ENCODE data around the gene RNPEPL1.

RNPEPL1 gene

DNA sequence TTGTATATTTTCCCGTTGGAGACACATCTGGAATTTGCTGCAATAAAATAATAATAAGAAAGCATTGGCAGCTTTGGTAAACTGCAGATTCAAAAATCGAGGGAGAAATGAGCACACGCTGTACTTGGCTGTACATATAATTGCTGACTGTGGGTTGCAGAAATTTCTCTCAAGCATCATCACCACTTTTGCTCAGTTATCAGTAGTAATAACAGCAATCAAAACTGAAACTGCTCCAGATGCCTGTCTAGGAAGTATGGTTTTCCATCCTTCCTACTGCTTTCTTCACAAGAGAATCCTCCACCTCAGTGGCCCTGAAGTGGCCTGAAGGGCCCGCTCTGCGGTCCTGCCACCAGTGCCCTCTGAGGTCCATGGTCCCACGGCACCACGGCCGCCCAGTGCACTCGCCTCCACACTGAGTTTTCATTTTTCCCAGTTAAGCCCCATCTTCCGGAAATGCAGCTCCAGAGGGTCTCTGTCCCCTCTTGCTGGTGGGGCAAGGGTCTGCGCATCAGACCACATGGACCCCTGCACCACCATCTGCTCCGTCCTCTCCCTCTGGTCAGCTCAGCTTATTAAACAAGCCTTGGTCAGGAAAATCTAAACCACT is 4.2 kb upstream of the RNPEPL1 start:
- in situ Hi-C loops (cut with HindIII; ENCODE audit: low sequenced_read_pairs), result no loop called here

DNA sequence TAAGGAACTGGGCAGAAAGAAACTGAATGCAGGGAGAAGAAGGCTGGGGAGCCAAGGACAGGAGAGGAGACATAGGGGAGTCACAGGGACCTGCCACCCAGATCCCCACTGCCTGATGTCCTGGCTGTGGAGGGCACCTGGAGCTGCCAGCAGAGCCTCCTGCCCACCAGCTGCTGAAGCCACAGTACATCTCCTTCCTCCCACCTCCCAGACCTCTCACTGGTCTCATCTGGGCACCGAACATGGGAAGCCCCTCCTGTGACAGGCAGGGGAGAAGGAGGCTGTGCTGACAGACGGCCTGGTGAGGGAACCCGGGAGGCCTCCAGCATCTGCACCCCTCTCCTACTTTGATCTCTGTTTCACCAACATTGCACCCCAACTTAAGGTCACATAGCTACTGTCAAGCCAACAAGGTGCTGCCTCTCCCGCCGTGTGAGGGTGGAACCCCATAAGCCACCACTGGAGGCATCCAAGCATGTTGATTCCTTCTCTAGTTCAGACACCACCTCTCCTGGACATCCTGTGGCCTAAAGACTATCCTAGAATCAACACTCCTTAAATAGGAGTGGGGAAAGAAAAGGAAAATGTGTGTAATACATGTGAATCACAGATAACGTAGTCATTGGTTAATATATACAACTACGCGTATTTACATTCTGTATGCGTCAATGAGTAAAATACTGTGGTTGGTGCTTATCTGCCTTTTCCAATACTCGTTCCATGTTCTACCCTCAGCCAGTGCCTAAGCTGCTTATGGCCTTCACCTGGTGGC is 3.5 kb upstream of the RNPEPL1 start:
- in situ Hi-C loops (cut with HindIII; ENCODE audit: low sequenced_read_pairs), result no loop called here

DNA sequence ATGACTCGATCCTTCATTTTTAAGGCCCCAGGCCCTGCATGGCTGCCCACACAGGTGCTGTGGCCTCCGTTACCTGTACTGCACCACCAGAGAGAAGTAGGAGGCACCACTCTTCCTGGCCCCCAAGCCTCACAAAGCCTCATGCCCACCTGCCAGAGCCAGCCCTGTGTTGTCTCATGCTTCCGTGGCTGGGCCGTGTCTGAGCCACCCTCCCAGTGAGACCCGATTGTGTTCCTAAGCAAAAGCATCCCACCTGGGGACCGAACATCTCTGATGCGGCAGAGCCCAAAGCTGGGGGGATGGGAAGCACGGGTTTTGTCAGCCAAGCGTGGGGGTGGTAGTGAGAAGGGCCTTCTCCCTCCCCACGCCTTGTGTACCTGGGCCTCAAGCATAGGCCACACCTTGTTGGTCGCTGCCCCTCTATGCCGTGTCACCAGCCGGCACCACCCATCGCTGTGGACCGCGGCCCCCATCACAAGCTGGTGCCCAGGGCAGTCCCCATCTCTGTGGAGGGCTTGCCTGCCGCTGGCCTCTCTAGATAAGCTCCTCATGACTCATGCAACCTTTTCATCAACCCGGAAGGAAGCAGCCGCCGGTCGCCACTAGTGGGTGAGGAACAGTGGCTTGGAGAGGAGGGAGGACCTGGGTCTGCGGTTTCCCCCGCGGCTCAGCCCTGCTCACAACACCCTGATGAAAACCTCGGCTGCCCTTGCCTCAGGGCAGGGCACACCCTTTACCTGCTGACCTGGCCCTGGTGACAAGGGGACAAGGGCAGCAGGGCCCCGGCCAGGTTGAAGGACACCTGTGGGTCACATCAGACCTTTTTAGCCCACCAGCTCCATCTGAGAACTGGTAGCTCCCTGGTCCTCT is 2.7 kb upstream of the RNPEPL1 start:
- in situ Hi-C loops (cut with HindIII; ENCODE audit: low sequenced_read_pairs), result no loop called here

DNA sequence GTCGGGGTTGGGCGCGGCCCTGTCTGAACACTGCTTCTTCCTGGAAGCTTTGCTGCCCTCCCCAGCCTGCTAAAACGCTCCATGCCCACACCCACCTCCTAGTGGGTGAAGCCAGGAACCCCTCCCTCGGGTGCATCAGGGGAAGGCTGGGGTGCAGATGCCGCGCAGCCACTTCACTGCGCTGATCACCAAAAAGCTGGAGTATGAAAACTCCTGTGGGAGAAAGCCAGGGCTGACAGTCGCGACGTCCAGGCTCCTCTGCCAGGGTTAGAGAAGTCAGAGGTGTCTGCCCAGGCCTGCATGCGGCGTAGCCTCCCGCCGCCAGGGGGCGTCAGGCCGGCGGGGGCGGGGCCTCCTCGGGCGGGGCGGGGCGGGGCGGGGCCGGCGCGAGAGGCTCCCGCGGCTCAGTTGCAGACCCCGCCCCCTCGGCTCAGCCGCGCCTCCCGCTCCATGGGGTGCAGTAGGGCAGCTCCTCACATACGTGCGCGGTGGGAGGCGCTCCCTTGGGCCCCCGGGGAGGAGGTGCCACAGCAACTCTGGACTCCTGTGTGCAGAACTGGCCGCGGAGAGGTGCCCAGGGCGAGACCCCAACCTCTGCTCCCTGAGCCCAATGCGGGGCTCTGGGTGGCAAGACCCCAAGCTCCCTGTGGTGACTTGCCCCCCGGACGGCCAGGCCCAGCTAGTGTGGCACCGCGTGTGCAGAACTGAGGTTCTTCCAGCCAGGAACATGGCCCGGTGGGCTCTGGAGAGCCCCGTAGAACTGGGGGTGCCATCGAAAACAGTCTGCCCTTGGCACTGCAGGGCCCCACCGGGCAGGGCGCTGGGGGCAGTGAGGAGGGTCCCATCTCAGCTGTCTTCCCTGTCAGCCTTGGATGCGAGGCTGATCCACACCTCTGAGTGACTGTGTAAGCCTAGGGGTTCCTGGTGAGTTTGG is 1.8 kb upstream of the RNPEPL1 start:
- in situ Hi-C loops (cut with HindIII; ENCODE audit: low sequenced_read_pairs), result no loop called here

DNA sequence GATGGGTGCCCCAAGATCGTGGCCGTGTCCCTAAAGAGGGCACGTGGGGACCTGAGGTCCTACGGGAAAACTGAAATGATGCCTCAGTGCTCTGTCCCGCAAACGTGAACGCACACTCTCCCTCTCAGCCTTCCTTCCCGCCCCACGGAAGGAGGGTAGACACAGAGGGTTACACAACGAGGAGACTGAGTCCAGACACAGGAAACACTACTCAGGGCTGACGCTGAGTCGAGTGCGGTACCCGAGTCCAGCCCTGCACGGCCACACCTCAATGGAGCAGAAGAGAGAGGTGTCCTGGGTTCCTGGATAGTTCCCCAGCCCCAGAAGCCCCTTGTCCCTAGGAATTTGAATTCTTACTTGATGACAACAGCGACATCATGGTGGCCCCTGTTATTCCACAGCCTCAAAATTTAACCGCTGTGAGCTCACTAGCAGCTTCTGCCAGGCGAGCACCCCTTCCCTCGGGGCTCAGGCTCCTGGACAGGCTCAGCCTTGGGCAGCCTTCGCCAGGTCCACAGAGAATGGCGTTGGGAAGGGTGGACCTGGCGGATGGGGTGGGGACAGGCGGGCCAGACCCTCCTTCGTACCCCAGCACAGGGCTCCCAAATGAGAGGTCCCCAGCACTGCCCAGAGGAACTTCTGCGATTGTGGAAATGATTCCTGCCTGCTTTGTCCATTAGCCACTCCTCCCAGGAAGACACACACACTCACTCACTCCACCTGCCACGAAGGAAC is 980 bp upstream of the RNPEPL1 start:
- in situ Hi-C loops (cut with HindIII; ENCODE audit: low sequenced_read_pairs), result no loop called here

GRCh38 chr2:240568678-240569522 is 616 bp downstream of the RNPEPL1 start:
- in situ Hi-C loops (cut with HindIII; ENCODE audit: low sequenced_read_pairs), result no loop called here

- in situ Hi-C loops (cut with HindIII; ENCODE audit: low sequenced_read_pairs), result no loop called here
Observed at GRCh38 chr2:240569523-240569997, 1.3 kb downstream of the RNPEPL1 start.

DNA sequence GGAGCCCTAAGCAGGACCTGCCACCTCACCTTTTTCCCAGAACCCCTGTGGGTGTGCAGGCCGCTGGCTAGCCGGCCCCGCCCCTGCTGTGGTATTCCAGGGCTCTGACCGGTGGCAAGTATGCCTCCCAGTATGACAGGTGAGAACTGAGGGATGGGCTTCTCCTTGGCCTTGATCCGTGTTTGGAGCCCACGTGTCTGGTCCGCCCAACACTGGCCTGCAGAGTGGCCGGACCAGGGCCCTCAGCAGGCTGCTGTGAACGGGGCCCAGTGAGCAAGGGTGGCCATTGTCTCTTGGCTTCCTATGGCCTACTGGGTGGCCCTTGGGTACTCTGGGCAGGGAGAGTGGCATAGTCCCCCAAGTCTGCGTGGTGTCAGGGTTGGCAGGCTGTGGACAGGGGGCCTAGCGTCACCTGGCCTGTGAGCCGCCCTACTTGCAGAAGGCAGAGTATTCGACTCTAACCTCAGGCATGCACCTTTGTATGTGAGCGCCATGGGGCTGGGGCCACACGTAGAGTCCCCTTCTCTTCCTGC is 1.8 kb downstream of the RNPEPL1 start:
- in situ Hi-C loops (cut with HindIII; ENCODE audit: low sequenced_read_pairs), result no loop called here

- in situ Hi-C loops (cut with HindIII; ENCODE audit: low sequenced_read_pairs), result no loop called here
Observed at GRCh38 chr2:240570531-240571313, 2.4 kb downstream of the RNPEPL1 start.

GRCh38 chr2:240571314-240571973 is 3.2 kb downstream of the RNPEPL1 start:
- in situ Hi-C loops (cut with HindIII; ENCODE audit: low sequenced_read_pairs), result no loop called here

GRCh38 chr2:240572141-240573031 is 4.1 kb downstream of the RNPEPL1 start:
- in situ Hi-C loops (cut with HindIII; ENCODE audit: low sequenced_read_pairs), result no loop called here

- in situ Hi-C loops (cut with HindIII; ENCODE audit: low sequenced_read_pairs), result no loop called here
Observed at GRCh38 chr2:240573071-240573515, 4.8 kb downstream of the RNPEPL1 start.

DNA sequence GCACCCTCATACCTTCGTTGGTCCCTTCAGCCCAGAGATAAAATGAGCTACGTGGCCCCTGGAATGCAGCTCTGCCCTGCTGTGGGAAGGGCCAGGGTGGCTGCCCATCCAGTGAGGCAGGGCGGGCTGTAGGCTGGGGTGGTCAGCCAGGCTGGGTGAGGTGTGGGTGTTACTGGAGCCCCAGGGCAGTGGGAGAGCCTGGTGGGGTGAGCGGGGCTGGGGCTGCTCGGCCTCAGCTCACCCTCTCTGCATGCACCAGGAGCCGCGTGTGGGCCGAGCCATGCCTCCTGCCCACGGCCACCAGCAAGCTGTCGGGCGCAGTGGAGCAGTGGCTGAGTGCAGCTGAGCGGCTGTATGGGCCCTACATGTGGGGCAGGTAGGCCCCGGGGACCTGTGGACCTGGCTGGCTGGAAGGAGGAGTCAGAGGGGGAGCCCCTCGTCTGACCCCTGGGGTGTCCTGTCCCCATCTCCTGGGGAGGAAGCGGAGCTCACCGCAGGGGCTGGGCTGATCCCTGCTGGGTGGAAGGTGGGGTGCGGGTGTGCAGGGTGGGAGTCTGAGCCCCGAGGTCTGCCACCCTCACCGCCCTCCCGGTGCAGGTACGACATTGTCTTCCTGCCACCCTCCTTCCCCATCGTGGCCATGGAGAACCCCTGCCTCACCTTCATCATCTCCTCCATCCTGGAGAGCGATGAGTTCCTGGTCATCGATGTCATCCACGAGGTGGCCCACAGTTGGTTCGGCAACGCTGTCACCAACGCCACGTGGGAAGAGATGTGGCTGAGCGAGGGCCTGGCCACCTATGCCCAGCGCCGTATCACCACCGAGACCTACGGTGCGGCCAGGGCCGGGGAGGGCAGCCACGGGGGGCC is 5.5 kb downstream of the RNPEPL1 start:
- in situ Hi-C loops (cut with HindIII; ENCODE audit: low sequenced_read_pairs), result no loop called here

DNA sequence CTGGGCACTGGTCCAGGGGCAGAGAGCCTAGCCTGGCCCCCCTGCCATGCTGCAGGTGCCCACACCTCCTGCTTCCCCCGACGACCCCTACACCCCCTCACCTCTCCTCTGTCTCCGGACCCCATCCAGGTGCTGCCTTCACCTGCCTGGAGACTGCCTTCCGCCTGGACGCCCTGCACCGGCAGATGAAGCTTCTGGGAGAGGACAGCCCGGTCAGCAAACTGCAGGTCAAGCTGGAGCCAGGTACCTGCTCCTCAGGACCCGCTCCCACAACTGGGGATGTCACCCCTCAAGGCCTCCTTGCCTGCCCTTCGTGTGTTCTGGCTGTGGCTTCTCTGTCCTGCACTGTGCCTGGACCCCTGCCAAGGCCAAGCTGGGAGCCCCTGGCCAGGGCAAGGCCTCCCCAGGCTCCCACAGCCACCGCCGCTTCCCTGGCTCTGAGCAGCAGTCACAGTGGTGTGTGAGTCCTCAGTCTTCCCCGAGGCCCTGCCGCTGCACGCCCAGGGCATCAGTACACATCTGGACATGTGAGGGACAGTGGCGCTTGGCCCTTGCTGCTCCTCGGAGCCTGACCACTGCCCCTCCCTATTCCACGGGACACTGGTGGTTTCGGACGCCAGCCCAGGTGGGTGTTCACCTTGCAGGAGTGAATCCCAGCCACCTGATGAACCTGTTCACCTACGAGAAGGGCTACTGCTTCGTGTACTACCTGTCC is 6.3 kb downstream of the RNPEPL1 start:
- in situ Hi-C loops (cut with HindIII; ENCODE audit: low sequenced_read_pairs), result no loop called here
